Lung microvascular endothelial cell (primary cell): ENCODE measurements around the gene PTGR2. TPM values are rescaled to one million over a fixed set of nuclear protein-coding genes. Genes with fewer than 3 reads are reported as not detected.
A peak's percentile ranks its signal among the peaks of the same experiment; 100 is the strongest.
"Not testable (repeated sequence)": the region's sequence is repeated elsewhere in the genome, so short reads cannot be mapped to it uniquely, and the experiment has no call there.

Experiments used
- DNase-seq, 2 donors: peaks; one replicate each; pipeline versions ENCODE4 v3.0.0 to v3.0.0-alpha.2; 2010; ENCODE audit warnings: low read depth in 2 of 2
- total RNA-seq: library from RNA; depleted of rRNA; stranded (reverse); fragments of >200 nt; gene quantifications from 2 replicates; pipeline ENCODE4 v1.2.1, GENCODE V29; 2014

PTGR2 gene
- total RNA-seq, 1 donor from 2014 or later: 1.8 TPM

GRCh38 chr14:73833034-73833433 is 18.6 kb upstream of the PTGR2 start:
- no peak for DNase-seq

- DNase-seq: no peak
Measured at GRCh38 chr14:73833530-73834260, 17.9 kb upstream of the PTGR2 start.

GRCh38 chr14:73834261-73834625 is 17.4 kb upstream of the PTGR2 start:
- DNase-seq: no peak

DNA sequence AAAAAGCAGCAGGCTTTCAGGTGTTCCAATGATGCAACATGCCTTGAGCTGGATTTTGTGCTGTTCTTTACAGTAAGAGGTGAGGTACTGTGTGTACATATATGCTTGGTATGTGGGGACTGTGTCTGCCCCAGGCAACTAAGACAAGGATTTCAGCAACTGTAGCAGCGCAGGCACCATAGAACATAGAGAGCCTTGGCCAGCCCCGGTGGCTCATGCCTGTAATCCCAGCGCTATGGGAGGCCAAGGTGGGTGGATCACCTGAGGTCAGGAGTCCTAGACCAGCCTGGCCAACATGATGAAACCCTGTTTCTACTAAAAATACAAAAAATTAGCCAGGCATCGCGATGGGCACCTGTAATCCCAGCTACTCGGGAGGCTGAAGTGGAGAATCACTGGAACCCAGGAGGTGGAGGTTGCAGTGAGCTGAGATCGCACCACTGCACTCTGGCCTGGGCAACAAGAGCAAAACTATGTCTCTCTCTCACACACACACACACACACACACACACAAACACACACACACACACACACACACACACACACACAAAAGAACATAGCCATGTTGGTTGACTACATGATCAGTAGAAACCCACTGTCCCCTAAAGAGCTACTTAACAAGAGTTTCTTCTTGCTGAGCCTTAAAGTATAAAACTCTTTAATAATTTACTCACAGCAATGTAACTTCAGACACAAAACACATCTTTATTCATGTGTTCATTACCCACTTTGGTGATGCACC is 13.2 kb upstream of the PTGR2 start:
- DNase-seq: not testable (repeated sequence)

DNA sequence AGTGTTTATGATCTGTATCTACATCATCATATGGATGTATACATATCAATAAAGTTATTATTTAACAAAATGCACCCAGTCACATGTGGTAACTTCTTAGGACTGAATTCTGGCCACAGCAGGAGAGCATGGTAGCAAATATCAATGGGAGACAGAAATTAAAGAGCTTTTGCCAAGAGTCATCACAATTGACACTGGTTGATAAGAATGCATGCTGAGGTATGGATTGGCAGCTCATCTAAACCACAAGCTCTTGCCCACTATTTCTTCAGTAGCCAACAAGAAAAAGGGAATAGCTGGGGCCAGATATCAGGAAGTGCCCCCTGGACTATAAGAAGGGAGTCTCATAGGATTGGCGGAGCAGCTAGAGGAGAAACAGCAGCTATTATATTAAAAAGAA is 9.4 kb upstream of the PTGR2 start:
- DNase-seq: no peak

GRCh38 chr14:73842851-73843250 is 8.8 kb upstream of the PTGR2 start:
- DNase-seq: no peak

- no peak for DNase-seq
Measured at GRCh38 chr14:73843296-73843695, 8.3 kb upstream of the PTGR2 start.

GRCh38 chr14:73846947-73847346 is 4.7 kb upstream of the PTGR2 start:
- no peak for DNase-seq

DNA sequence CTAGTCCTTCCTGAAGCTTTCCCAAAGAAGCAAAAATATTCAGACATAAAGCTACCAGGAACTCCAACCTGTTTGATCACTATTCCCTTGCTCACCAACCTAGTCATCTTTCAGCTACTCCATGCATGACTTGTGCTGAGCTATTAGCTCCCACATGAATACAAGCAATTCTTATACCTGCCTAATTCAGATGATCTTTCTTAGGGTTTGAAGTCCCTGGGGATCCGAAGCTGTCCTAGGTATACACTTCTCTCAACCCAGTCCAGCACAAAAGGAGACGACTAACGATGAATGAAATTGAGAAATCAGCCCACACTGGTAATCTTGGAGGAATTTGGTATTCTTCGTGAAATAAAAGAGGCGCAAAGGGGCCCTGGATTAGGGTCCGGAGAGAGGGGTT is 631 bp upstream of the PTGR2 start:
- DNase-seq: no peak

- peak in 1 of 2 donors; percentile 12 for DNase-seq
Measured at GRCh38 chr14:73859145-73859544, 7.5 kb downstream of the PTGR2 start.

DNA sequence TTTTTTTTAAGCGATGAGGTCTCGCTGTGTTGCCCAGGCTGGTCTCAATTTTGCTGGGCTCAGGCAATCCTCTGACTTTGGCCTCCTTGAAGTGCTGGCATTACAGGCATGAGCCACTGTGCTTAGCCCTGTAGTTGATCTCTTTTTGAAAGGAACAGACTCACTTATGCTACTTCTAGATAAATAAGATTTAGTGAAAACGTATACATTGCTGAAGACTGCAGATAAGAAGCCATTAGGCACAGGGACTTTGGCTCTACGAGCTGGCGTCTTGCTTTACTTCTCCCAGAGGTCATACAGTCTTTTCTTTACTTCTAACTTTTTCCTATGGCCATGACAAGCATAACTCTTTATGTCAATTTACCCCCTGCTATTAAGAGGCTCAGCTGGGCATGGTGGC is 9.4 kb downstream of the PTGR2 start:
- no peak for DNase-seq

- DNase-seq: no peak
Measured at GRCh38 chr14:73862480-73862879, 10.8 kb downstream of the PTGR2 start.

GRCh38 chr14:73863209-73863608 is 11.6 kb downstream of the PTGR2 start:
- DNase-seq: no peak

GRCh38 chr14:73865534-73866113 is 14.0 kb downstream of the PTGR2 start:
- DNase-seq: no peak

DNA sequence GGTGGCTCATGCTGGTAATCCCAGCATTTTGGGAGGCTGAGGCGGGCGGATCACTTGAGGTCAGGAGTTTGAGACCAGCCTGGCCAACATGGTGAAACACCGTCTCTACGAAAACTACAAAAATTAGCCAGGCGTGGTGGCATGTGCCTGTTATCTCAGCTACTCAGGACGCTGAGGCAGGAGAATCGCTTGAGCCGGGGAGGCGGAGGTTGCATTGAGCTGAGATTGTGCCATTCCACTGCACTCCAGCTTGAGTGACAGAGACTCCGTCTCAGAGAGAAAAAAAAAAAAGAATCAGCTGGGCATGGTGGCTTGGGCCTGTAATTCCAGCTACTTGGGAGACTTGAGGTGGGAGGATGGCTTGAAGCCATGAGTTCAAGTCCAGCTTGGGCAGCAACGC is 18.1 kb downstream of the PTGR2 start:
- not testable (repeated sequence) for DNase-seq

- no peak for DNase-seq
Measured at GRCh38 chr14:73870525-73871235, 19.0 kb downstream of the PTGR2 start.

- no peak for DNase-seq
Measured at GRCh38 chr14:73873660-73874059, 22.0 kb downstream of the PTGR2 start.

- DNase-seq: no peak
Measured at GRCh38 chr14:73877790-73878189, 26.2 kb downstream of the PTGR2 start.

GRCh38 chr14:73878436-73878835 is 26.8 kb downstream of the PTGR2 start:
- DNase-seq: peak in 1 of 2 donors; percentile 85

DNA sequence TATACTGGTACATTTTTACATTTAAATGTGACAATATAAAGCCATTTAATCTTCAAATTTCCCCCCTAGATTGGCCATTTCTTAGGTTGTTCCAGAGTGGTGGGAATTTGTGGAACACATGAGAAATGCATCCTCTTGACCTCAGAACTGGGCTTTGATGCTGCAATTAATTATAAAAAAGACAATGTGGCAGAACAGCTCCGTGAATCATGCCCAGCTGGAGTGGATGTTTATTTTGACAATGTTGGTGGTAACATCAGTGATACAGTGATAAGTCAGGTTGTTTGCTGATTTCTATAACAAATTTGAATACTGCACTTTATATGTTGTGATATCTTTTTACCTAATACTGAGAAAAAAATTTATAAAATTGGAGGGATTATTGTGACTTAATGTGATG is 27.4 kb downstream of the PTGR2 start:
- DNase-seq: peak in 1 of 2 donors; percentile 91

GRCh38 chr14:73884438-73885190 is 33.0 kb downstream of the PTGR2 start:
- no peak for DNase-seq
